Measurements from ENCODE around the gene MED31. TPM values are rescaled to one million over a fixed set of nuclear protein-coding genes. Genes with fewer than 3 reads are reported as not detected.
A peak's percentile ranks its signal among the peaks of the same experiment; 100 is the strongest.
"Not testable (repeated sequence)": the region's sequence is repeated elsewhere in the genome, so short reads cannot be mapped to it uniquely, and the experiment has no call there.

The MED31 gene
- 28.1 and 29.1 TPM in 2 replicates for total RNA-seq (2014; rRNA removed; shearing (Covaris generic))

DNA sequence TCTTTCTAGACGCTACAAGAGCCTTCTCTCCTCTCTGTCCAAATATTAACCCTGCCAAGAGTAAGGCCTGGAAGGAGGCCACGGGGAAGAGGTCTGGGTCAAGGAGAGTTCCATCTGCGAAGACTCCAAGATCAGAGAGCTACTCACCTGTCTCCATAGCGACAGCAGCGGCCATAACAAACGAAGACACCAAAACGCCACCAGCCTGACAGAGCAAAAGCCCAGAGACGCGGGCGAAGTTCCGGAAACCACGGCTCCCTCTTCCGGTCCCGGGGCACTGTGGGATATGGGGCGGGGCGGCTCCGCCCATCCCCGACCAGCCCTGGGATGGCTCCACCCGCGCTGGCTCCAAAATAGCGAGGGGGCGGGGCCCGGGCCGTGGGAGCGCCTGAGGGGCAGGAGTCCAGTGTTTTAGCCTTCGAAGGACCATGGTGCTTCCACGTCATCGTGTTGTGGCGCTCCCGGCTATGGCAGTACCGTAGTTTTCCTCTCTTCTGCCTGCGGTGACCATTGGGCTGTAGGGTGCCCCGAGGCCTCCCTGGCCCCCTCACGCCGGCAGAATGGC lies at the start of gene MED31, which contains the start of gene C17orf100:
MED31 (minus strand) TSS at position 252 of the 565 bp plus-strand sequence; CDS start at position 175, 77 bp downstream.
C17orf100 (plus strand) TSS at position 409 of the 565 bp plus-strand sequence; CDS start at position 561, 152 bp downstream.
- peak; percentile 84 for DNase-seq (ENCODE audit: low spot score)

DNA sequence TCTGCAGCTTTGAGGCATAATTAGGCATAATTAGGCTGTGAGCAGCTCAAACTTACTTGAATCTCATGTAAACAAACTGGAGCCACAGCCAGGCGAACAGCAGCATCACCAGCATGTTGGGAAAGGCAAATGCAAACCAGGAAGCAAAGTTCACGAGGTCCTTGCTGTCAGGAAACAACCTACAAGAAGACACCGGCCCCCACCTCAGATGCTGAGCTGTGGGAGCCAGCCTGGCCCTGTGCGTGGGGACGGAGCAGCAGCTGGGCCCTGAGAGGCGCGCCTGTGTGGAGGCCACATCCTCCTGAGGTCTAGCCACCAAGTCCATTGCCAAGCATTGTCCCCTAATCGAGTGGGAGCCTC lies 49.5 kb upstream of the MED31 start:
- DNase-seq (ENCODE audit: low spot score): no peak

DNA sequence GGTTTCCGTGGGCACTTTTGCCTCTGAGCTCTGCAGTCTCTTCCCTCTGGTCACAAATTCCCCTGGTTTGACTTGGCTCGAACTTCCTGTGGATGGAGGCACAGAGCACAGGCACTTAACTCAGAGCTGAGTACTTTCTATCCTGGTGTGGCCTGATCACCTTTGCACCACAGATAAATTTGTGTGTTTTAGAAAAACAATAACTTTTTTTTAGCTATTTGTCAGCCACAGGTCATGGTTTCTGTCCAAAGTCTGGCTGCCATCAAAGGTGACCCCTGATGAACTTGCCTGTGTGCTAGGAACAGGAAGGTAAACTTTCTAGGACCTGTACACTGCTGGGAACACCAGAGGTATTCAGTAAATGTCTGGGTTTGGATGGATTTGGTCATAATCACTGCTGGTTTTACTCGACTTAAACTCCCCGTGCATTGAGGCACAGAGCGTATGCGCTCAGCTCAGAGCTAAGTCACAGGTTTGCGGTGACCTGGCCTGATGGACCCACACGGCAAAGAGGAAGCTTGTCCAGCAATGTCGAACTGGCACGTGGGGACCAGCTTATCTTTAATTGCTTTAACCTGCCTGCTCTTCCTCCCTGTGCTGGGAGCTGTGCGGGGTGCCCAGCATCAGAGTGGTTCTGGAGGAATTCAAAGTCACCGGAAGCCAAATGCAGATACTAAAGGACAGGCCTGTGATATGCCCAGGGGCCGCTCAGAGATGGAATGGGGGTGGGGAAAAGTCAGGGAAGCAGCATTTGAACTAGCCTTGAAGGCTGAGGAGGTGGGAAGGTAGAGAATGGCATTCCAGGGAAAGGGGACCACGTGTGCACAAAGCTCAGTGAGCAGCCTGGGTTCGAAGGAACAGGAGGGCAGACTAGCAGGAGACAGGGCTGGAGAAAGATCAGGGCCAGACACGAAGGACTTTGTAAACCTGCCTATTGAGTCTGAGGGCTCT lies 48.9 kb upstream of the MED31 start:
- DNase-seq (ENCODE audit: low spot score): no peak

DNA sequence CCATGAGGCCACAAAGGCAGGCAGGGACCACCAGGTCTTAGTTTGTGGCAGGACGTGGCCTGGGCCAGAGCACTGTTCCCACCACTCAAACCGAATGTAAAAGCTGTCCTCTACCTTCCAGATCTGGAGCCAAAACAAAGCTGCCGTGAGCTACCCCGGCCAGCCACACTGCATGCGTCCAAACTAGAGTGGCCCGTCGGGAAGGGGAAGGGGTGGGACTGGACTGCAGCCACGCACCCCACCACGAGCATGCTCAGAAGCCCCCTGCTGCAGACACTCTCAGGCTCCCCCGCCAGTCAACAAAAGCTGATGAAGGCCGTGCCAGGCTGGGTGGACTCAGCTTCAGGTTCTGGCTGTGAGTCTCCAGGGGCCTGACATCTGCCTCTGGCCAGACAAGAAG lies 46.6 kb upstream of the MED31 start:
- no peak for DNase-seq (ENCODE audit: low spot score)

DNA sequence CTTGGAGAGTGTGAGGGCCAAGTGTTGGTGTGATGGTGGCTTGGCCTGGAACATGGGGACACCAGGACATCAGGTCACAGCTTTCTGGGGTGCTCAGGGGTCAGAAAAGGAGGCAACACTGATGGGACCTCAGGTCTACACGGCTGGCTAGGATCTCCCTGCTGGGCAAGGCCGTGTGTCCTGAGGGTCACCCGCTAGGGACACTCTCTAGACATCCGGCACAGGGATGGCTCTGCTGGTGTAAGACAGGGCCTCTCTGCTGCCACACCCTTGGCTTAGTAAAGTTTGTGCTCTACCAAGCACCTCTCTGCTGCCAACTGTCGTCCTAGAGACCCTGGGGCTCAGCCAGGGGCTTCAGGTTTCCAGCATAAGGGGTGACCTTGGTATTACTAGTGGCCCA lies 45.5 kb upstream of the MED31 start:
- no peak for DNase-seq (ENCODE audit: low spot score)

DNA sequence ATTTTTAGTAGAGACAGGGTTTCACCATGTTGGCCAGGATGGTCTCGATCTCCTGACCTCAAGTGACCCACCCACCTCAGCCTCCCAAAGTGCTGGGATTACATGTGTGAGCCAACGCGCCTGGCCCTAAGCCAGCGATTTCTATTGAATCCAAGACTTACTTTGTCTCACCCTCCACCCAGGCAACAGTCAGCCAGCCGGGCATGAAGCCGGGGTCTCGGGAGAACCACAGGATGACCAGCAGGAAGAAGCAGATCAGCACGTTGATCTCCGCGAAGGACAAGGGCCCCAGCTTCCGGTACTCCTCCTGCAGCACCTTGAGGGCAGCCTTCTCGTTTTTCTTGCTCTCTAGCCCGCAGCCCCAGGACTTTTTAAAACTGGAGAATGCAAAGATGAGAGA lies 44.2 kb upstream of the MED31 start:
- DNase-seq (ENCODE audit: low spot score): no peak

DNA sequence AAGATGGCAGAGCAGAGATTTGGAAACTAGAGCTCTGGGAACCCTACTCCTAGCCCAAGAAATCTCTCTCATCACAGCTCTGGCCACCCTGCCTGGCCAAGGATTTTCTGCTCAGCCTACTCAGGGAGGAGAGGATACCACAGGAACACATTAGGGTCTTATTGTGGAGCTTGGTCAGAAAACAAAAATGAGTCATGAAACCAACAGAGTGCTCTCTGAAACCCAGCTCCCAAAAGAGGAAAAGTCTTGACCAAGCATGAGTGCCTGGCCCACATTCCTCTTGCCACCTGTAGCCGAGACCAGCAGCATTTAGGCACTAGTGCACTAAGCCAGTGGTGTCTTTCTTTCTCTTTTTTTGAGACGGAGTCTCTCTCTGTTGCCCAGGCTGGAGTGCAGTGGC lies 43.6 kb upstream of the MED31 start:
- DNase-seq (ENCODE audit: low spot score): no peak

DNA sequence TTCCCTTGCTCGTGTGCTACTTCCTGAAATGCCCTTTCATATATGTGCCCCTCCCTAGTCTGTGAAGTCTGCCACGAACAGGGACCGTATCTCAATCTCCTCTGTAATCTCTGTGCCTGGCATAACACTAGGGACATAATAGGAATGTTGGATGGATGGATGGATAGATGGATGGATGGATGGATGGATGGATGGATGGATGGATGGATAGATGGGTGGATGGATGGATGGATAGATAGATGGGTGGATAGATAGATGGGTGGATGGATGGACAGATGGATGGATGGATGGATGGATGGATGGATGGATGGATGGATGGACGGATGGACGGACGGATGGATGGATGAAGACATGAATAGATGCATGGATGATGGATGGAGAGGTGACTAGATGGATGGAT lies 40.6 kb upstream of the MED31 start:
- DNase-seq (ENCODE audit: low spot score): not testable (repeated sequence)

DNA sequence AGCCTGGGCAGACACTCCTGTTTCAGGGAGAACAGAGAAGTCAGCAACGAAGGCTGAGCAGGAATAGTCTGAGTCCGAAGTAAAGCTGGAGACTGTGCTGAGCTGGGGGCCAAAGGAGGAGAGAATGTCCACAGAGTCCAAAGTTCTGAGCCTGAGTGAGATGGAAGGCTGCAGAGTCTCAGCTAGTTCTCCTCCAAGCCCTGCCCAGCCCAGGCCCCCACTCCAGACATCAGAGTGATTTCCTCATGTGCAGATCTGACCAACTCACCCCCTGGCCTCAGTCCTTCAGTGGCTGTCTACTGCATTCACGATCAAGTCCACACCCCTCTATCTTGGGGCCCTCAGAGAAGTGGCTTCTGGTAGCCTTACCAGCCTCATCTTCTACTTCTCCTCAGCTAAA lies 40.1 kb upstream of the MED31 start:
- no peak for DNase-seq (ENCODE audit: low spot score)

DNA sequence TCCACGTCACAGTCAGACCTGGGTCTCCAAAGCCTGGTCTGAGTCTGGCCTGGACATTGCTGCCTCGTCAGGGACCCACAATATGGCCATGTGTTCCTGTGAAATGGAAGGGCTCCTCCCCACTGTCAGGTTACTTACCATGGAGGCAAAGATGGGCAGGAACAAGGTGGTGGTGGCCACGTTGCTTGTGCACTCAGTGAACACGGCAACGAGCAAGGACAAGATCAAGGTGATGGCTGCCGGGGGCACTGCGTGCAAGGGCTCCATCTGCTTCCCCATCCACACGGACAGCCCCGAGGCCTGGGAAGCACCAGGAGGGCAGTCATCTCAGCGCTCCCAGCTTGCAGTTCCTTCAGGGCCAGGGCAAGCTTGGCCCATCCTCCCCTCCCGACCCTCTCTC lies 39.2 kb upstream of the MED31 start:
- no peak for DNase-seq (ENCODE audit: low spot score)

DNA sequence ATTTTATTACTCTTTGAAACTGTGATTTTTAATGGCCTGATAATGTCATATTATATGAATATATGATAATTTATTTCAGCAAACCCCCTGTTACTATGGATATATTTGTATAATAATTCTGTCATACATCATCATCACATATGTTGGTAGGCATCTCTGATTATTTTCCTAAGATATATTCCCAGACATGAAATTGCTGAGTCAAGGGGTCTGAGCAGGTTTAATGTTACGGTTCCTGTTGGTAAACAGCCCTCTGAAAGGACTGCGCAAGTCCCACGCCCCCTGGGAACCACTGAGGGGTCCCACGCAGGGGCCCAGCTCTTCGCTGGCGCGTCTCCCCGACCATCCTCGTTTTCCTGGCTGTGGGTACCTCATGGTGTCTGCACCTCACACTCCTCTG lies 37.5 kb upstream of the MED31 start:
- no peak for DNase-seq (ENCODE audit: low spot score)

DNA sequence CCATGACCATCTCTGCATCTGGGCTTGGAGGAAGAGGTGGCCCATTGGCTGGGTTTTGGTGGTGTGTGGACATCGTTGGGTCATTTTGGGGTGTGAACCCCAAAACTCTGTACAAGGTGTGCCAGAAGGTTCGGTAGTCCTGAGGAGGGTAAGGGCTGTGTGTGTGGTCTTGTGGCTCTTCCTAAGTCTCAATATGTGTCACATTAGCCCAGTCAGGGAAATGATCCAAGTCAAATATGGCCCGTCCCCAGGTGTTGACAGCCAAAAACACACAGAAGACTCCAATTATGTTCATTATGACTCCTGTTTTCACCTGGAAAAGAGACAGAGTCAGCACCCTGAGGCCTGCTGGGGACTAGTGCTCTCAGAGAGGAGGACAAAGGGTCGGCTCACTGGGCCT lies 34.6 kb upstream of the MED31 start:
- no peak for DNase-seq (ENCODE audit: low spot score)

DNA sequence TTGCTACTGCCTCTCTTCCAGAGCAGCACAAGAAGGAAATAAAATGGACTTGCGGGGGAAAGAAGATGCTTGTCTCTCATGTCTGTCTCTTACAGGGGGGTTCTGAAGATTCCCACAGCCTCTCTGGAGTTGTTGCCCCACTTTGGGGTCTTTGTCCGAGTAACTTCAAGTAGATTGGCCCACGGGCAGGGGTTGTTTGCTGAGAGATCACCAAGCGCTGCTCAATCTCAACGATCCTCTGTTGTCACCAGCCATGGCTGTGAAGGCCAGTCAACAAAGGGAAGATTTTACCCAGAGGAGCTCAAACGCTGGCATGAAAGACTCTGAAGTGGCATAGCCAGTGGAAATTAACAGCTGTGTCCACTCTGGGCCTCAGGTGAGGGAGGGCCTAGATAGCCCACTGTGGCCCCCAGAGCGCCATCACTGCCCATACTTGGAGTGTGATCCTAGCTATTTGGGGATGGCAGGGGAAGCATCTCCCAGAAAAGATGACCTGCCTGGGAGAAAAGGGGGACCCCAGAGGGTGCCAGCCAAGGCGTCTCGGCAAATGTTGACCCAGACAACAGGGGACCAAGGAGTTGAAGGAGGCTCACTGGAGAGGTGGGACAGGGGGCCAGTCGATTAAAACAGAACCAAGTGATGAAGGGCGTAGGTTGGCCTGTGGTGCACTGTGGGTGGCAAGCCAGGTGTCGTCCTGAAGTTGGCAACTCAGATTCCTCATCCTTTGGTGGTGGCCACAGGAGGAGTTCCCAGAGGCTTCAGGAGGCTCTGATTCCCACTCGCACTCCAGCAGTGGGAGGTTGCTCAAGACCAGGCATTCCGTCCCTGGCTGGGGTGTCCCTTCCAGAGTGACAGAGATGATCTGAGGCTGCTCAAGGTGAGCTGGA lies 33.7 kb upstream of the MED31 start:
- DNase-seq (ENCODE audit: low spot score): no peak

DNA sequence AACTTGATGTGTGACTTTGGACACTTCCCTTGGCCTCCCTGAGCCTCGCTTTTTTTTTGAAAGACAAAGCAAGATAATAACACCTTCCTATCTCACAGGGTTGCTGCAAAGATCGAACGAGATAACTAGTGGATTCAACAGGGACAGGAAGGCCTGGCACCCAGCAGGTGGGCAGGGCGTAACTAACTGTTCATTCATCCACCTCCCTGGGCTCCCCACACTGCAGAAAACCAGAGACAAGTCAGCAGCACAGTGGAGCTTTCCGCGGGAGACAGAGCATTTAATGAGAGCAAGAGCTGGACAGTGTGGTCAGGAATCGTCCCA lies 33.0 kb upstream of the MED31 start:
- DNase-seq (ENCODE audit: low spot score): no peak

DNA sequence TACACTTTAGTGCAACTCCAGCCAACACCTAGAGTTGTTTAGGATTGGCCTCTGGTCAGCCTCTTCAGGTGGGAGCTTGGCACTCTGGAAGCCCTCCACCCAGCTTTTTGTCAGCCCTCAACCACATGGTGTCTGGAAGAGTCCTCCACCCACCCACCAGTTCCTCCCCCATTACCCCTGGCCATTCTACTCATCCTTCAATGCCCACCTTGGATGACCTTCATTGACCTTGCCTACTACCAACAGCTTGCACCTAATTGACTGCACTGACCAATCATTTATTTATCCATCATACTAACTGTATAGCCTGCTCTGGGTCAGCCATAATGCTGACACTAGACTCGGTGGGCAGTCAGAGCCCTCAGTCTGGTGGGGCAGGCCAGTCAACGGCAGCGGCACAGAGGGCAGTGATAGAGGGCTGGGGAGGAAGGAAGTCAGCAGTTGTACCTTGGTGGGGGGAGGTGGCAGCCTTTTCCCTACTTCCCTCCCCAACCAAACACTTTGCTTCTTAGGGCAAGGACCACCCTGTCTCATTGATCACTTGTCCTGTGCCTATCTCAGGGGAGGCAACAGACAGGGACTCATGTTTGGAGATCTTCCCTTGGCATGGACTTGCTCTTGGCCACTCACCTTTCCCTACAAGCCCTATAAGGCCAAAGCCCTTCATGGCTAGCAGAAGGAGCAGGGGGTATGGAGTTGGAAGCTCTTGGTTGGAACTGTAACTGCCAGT lies 32.5 kb upstream of the MED31 start:
- no peak for DNase-seq (ENCODE audit: low spot score)

DNA sequence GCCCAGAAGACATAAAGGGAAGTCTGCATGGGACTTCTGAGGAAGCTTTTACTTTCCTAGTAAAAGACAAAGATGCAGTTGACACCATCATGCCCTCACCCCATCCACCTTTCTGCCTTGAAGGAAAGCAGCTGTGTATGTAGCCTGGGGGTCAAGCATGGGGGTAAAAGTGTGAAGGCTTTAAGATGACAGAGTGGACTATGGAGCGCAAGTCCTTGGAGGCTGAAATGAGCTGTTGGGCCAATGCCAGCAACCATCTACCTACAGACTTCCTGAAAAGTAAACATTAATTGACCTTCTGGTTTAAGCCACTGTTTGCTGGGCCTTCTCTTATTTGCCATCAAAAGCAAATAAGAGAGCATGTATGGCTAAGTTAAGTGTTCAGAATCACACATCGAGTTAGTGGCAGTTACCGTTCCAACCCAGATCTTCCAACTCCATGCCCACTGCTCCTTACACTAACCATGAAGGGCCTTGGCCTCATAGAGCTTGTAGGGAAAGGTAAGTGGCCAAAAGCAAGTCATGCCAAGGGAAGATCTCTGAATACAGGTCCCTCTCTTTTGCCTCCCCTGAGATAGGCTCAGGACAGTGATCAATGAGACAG lies 31.8 kb upstream of the MED31 start:
- no peak for DNase-seq (ENCODE audit: low spot score)

DNA sequence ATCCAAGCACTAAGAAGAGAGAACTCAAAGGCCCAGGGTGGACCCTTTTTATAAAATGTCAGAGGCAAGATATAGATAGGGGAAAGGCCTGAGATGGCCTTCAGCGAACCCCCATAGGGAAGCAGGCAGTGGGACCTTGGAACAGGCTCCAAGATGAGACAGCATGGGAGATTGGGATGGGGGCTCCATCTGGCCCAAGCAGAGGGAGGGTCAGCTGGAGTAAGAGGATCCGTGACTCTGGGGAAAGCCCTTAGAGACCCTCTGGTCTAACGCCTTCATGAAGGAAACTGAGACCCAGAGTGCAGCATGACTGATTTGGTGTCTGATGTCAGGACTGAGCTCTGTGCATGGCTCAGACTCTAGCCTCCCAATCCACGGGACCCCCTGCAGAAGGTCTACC lies 30.9 kb upstream of the MED31 start:
- no peak for DNase-seq (ENCODE audit: low spot score)

DNA sequence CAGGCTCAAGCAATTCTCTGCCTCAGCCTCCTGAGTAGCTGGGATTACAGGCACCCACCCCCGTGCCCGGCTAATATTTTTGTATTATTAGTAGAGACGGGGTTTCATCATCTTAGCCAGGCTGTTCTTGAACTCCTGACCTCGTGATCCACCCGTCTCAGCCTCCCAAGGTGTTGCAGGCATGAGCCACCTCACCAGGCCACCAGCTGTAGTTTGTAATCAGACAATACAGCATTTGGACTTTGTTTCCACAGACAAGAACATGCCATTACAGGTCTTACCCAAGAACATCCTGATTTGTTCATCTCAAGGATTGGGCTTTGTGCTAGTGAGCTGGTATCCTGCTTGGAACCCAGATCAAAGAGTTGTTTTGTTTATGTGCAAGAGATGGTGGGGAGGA lies 30.3 kb upstream of the MED31 start:
- DNase-seq (ENCODE audit: low spot score): no peak

DNA sequence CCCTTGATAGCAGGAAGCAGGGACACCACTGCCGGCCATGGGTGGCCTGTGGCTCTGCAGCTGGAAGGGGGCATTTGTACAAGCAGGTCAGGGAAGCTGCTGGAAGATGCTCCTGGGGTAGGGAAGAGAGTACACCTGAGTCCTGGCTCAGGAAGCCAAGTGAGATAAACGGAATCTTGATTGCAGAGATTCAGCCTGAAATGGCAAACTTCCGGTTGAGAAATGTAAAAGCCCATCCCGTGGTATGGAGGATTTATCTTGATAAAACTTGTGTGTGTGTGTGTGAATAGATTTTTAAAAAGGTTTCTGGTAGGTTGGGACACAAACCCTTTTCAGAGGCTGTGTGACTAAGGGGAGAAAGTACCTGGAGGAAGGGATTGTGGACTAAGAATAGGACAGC lies 29.8 kb upstream of the MED31 start:
- no peak for DNase-seq (ENCODE audit: low spot score)

DNA sequence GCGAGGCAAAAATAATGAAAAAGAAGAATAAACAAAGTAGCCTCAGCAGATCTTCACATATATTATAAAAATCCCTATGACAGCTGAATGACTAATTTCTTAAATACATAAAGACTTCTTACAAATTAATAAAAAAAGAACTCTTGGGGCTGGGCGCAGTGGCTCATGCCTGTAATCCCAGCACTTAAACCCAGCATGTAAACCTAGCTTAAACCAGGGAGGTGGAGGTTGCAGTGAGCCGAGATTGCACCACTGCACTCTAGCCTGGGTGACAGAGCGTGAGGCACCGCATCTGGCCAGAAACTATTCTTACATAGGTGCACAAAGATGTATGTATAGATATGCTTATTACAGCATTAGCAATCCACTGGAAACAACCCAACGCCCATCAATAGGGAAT lies 27.8 kb upstream of the MED31 start:
- DNase-seq (ENCODE audit: low spot score): no peak

DNA sequence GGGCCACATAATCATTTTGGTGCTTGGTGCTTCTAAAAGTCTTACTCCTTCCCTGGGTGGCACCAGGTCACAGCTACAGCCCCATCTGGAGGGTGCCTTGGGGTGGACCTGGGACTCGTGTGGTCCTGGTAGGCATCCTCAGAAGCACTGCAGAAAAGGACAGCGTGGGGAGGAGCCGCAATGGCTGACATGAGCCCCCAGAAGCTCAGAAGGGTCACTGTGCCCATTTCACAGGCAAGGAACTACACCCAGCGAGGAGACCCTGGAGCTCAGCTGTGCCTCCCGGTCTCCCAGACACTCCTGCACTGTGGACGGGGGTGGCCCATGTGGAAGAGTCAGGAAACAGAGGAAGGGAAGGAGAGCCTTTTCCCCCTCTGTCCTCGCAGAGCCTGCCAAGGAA lies 26.5 kb upstream of the MED31 start:
- DNase-seq (ENCODE audit: low spot score): no peak

Data from A172 (cell line).